AG10803 (cell line): Measurements from ENCODE around the gene BPIFB4.
A peak's percentile ranks its signal among the peaks of the same experiment; 100 is the strongest.

Experiments used
- DNase-seq: peaks from one replicate; pipeline ENCODE4 v3.0.0; 2010; ENCODE audit warnings: low read depth
- H3K4me3 ChIP-seq: 2 replicates; pipeline ENCODE4 v1.5.1; 2011; ENCODE audit warnings: mild to moderate bottlenecking, low read length, control low read depth
- CTCF ChIP-seq: conservative IDR thresholded peaks from 2 replicates; pipeline ENCODE4 v1.5.1; 2011; ENCODE audit warnings: mild to moderate bottlenecking, low read length, control low read depth, inconsistent platforms

The BPIFB4 gene

DNA sequence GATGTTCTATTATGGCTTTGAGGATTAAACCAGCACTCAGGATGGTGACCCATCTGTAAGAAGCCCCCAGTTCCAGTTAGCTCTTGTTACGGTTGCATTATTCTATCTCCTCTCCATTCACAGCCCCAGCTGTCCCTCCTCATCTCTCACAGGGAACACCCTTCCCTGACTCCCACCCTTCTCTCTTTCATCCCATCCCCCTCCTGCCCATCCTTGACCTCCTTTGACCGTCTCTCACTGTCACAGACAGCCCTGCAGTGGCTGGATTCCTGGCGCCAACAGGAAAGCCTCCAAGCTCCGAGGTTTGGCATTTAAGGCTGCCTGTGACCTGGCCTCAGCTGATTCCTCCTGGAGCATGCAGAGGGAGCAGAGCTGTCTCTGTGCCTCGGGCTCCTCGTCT is 4.2 kb upstream of the BPIFB4 start:
- no peak for DNase-seq
- TF ChIP-seq CTCF, result no peak
- no peak overlapping the region for H3K4me3 ChIP-seq

DNA sequence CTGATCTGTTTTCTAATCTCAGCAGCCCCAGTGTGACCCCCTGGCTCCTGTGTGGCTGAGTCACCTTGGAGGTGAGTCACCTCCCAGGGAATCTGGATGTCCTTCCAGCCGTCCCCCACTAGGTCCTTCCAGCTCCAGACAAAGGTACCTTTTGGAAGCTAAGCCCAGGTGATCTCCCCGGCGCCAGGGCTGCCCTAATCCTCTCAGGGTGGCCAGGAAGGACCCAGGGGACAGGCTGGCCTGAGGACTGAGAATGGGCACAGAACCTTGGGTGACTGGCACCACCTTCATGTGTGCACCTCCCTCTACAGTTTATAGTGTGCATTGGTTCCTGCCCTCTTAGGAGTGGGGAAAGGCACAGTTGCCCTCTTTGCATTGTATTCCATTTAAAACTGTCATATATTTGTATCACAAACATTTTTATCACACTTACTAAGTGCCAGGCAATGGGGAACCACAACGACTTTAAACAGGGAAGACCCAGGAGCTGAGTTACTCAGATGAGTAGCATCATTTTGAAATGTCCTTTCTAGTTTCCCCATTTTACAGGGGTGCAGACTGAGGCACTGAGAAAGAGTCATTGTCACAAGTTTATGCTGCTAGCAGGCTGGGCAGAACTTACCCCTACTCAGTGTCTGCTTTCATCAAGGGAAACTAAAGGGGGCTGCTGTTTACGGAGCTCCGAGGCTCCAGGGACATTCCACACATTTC is 2.6 kb upstream of the BPIFB4 start:
- H3K4me3 ChIP-seq, result no peak overlapping the region
- DNase-seq, result no peak
- TF ChIP-seq CTCF, result peak; percentile 29

DNA sequence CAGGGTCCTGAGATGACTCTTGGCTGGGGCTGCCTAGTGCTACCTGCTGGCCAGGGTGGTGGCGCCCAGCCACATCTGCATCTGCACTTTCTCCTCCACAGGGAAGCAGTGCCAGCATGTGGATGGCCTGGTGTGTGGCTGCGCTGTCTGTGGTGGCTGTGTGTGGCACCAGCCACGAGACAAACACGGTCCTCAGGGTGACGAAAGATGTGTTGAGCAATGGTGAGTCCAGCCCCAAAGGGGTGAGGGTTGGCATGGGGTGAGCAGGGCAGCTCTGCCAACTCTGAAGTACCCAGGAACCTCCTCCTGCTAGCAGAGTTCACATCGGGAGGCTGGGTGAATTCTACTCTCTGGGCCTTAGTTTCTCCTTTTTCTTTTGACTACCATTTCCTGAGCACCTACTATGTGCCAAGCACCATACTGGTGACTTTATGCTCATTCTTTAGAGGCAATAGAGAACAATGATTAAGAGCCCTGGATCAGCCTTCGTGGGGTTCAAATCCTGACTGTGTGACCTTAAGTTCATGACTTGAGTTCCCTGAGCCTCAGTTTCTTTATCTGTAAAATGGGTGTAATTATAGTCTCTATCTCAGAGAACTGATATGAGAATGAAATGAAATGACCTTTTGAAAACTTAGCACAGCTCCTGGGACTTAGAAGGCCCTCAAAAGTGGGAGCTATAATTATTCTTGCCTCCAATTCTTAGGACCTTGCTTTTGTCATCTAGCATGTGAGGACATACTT is 2.1 kb downstream of the BPIFB4 start:
- no peak for TF ChIP-seq CTCF
- H3K4me3 ChIP-seq, result no peak overlapping the region
- DNase-seq, result no peak

- no peak for DNase-seq
- H3K4me3 ChIP-seq, result no peak overlapping the region
- TF ChIP-seq CTCF, result no peak
Observed at GRCh38 chr20:33082546-33082945, 3.1 kb downstream of the BPIFB4 start.

DNA sequence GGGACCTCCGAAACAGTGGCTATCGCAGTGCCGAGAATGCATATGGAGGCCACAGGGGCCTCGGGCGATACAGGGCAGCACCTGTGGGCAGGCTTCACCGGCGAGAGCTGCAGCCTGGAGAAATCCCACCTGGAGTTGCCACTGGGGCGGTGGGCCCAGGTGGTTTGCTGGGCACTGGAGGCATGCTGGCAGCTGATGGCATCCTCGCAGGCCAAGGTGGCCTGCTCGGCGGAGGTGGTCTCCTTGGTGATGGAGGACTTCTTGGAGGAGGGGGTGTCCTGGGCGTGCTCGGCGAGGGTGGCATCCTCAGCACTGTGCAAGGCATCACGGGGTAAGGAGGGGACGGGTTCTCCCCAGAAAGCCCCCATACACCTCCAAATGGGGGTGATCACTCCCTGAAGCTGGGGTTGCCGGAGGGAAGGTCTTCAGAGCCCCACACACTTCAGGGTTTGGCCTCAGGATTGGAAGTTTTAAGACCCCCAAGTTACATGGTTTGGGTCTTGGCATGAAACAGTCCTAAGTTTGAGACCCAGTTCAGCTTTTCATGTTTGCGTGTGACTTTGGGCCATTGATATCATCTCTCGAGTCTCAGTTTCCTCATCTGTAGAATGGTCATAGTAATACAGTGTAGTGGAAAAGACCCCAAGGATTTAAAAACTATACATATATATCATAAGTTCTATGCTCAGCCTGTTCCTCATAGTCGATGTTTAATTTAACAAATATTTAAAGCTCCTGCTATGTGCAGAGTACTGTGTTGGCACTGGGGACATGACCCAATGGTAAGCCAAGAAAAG is 4.3 kb downstream of the BPIFB4 start:
- no peak overlapping the region for H3K4me3 ChIP-seq
- no peak for TF ChIP-seq CTCF
- DNase-seq, result no peak

GRCh38 chr20:33084722-33085121 is 5.3 kb downstream of the BPIFB4 start:
- TF ChIP-seq CTCF, result no peak
- no peak for DNase-seq
- H3K4me3 ChIP-seq, result no peak overlapping the region
